ENCODE measurements around the gene MIXL1.

DNA sequence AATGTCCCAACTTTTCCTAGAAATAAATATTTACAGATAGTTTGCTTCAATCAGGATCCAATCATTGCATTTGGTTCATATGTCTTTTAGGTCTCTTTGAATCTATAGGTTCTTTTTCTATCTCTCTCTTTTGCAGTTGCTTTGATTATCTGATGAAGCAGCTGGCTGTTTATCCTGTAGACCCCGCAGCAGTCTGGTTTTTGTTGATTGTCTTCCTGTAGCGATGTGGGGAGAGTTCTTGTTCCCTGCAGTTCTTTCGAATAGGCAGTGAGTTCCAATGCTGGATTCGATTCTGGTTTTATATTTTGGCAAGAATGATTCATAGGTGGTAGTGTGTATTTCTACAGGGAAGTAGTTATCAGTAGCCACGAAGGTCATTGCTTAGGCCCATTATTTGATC lies 7.4 kb upstream of the MIXL1 start:
- TF ChIP-seq GABPA (IDR thresholded peaks at IDR 0.05; ENCODE audit: low read depth) (no peak), POLR2AphosphoS5 (IDR thresholded peaks at IDR 0.05; ENCODE audit: low read depth) (no peak), SPI1 (IDR thresholded peaks at IDR 0.05; ENCODE audit: borderline replicate concordance, low read depth) (no peak)
- TF ChIP-seq, protein P1, sequence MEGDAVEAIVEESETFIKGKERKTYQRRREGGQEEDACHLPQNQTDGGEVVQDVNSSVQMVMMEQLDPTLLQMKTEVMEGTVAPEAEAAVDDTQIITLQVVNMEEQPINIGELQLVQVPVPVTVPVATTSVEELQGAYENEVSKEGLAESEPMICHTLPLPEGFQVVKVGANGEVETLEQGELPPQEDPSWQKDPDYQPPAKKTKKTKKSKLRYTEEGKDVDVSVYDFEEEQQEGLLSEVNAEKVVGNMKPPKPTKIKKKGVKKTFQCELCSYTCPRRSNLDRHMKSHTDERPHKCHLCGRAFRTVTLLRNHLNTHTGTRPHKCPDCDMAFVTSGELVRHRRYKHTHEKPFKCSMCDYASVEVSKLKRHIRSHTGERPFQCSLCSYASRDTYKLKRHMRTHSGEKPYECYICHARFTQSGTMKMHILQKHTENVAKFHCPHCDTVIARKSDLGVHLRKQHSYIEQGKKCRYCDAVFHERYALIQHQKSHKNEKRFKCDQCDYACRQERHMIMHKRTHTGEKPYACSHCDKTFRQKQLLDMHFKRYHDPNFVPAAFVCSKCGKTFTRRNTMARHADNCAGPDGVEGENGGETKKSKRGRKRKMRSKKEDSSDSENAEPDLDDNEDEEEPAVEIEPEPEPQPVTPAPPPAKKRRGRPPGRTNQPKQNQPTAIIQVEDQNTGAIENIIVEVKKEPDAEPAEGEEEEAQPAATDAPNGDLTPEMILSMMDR (IDR thresholded peaks at IDR 0.05; ENCODE audit: insufficient read depth, low read length) = no peak
- TF ChIP-seq, protein P2, sequence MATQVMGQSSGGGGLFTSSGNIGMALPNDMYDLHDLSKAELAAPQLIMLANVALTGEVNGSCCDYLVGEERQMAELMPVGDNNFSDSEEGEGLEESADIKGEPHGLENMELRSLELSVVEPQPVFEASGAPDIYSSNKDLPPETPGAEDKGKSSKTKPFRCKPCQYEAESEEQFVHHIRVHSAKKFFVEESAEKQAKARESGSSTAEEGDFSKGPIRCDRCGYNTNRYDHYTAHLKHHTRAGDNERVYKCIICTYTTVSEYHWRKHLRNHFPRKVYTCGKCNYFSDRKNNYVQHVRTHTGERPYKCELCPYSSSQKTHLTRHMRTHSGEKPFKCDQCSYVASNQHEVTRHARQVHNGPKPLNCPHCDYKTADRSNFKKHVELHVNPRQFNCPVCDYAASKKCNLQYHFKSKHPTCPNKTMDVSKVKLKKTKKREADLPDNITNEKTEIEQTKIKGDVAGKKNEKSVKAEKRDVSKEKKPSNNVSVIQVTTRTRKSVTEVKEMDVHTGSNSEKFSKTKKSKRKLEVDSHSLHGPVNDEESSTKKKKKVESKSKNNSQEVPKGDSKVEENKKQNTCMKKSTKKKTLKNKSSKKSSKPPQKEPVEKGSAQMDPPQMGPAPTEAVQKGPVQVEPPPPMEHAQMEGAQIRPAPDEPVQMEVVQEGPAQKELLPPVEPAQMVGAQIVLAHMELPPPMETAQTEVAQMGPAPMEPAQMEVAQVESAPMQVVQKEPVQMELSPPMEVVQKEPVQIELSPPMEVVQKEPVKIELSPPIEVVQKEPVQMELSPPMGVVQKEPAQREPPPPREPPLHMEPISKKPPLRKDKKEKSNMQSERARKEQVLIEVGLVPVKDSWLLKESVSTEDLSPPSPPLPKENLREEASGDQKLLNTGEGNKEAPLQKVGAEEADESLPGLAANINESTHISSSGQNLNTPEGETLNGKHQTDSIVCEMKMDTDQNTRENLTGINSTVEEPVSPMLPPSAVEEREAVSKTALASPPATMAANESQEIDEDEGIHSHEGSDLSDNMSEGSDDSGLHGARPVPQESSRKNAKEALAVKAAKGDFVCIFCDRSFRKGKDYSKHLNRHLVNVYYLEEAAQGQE (IDR thresholded peaks at IDR 0.05; ENCODE audit: insufficient replicate concordance, low read depth) = no peak

All from HL-60 (cell line).